Loucy (cell line): Measurements from ENCODE around the gene RNF183.

ENCODE experiments used
- H2AFZ ChIP-seq: fragments of 200-600 bp; sonication (generic); 2 replicates; pipeline ENCODE4 v1.6.0; 2016; ENCODE audit warnings: antibody characterized with exemption, mild to moderate bottlenecking, low read length, moderate library complexity
- H3F3A ChIP-seq: fragments of 200-600 bp; 2 replicates; pipeline ENCODE4 v1.6.0; 2016; ENCODE audit warnings: antibody characterized with exemption, low read depth, mild to moderate bottlenecking
- H3K27me3 ChIP-seq: fragments of 200-600 bp; sonication (generic); 2 replicates; pipeline ENCODE4 v1.6.1; 2014; ENCODE audit warnings: low read length, mild to moderate bottlenecking; ENCODE audit not compliant: insufficient read depth, poor library complexity, severe bottlenecking
- H3K36me3 ChIP-seq: fragments of 200-600 bp; sonication (generic); 2 replicates; pipeline ENCODE4 v1.6.1; 2016; ENCODE audit warnings: low read length; ENCODE audit not compliant: insufficient read depth
- H3K4me1 ChIP-seq: fragments of 200-600 bp; sonication (generic); 2 replicates; pipeline ENCODE4 v1.5.1; 2014; ENCODE audit warnings: low read length, mild to moderate bottlenecking; ENCODE audit not compliant: insufficient read depth, poor library complexity, severe bottlenecking
- H3K4me2 ChIP-seq: fragments of 200-600 bp; sonication (generic); 2 replicates; pipeline ENCODE4 v1.6.0; 2014; ENCODE audit warnings: antibody characterized with exemption, low read length, low read depth, mild to moderate bottlenecking; ENCODE audit not compliant: poor library complexity, severe bottlenecking
- H3K4me3 ChIP-seq: fragments of 200-600 bp; sonication (generic); 2 replicates; pipeline ENCODE4 v1.5.1; 2014; ENCODE audit warnings: low read length, mild to moderate bottlenecking, mixed read lengths; ENCODE audit not compliant: poor library complexity, severe bottlenecking
- H3K79me2 ChIP-seq: fragments of 200-600 bp; sonication (generic); 2 replicates; pipeline ENCODE4 v1.6.1; 2014; ENCODE audit warnings: low read length; ENCODE audit not compliant: insufficient read depth
- H3K9ac ChIP-seq: fragments of 200-600 bp; sonication (generic); 2 replicates; pipeline ENCODE4 v1.6.0; 2014; ENCODE audit warnings: mild to moderate bottlenecking, low read depth, low read length, moderate library complexity; ENCODE audit not compliant: poor library complexity, severe bottlenecking
- H3K9me2 ChIP-seq: fragments of 200-600 bp; sonication (generic); replicated peaks from 2 replicates; pipeline ENCODE4 v1.6.1; 2016; ENCODE audit warnings: low read depth, low read length, mixed read lengths
- H3K9me3 ChIP-seq: fragments of 200-600 bp; sonication (generic); 2 replicates; pipeline ENCODE4 v1.6.1; 2014; ENCODE audit warnings: mild to moderate bottlenecking, antibody characterized with exemption, low read length, low read depth; ENCODE audit not compliant: insufficient read depth
- H4K20me1 ChIP-seq: fragments of 200-600 bp; sonication (generic); 2 replicates; pipeline ENCODE4 v1.6.0; 2014; ENCODE audit warnings: antibody characterized with exemption, low read length, mild to moderate bottlenecking; ENCODE audit not compliant: insufficient read depth, poor library complexity, severe bottlenecking
- EZH2phosphoT487 ChIP-seq: fragments of 200-600 bp; IDR thresholded peaks from 2 replicates; pipeline ENCODE4 v1.6.1; 2018; ENCODE audit warnings: antibody characterized with exemption, mild to moderate bottlenecking, moderate library complexity, borderline replicate concordance
- TF ChIP-seq, protein P1 (sequence below): fragments of 200-600 bp; sonication (generic); conservative IDR thresholded peaks from 2 replicates; pipeline ENCODE4 v1.5.1; 2014; ENCODE audit warnings: mild to moderate bottlenecking, antibody characterized with exemption, low read length

The RNF183 gene

DNA sequence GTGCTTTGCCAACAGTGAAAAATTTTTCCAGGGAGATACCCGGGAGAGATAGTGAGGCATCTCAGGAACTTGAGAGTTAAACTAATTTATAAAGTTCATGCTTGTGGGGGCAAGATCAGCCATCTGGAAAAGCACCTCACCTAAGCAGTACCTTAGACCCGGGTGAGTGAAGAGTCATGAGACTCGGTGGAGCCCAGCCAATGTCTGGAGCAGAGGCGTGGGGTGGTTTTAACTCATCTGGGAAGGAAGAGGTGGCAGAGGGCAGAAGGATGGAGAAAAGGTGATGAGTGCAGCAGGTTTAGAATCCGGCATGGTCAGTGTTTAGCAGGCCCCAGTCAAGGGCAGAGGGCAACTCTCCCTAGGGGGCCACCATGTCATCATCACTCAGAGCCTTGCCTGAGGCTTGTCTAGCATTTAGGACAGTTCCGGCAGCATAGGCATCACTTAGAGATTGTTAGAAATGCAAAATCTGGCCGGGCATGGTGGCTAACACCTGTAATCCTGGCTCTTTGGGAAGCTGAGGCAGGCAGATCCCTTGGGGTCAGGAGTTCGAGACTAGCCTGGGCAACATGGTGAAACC is 4.3 kb upstream of the RNF183 start:
- no peaks in the 10 kb centered on the region for H3K36me3 ChIP-seq
- no peaks in the 10 kb centered on the region for H3K27me3 ChIP-seq
- H2AFZ ChIP-seq: no peak overlapping the region
- no peak overlapping the region for H3K9ac ChIP-seq
- H3F3A ChIP-seq: no peaks in the 10 kb centered on the region
- H3K9me2 ChIP-seq: no peaks in the 10 kb centered on the region
- no peaks in the 10 kb centered on the region for H4K20me1 ChIP-seq
- no peak for TF ChIP-seq EZH2phosphoT487
- TF ChIP-seq, protein P1, sequence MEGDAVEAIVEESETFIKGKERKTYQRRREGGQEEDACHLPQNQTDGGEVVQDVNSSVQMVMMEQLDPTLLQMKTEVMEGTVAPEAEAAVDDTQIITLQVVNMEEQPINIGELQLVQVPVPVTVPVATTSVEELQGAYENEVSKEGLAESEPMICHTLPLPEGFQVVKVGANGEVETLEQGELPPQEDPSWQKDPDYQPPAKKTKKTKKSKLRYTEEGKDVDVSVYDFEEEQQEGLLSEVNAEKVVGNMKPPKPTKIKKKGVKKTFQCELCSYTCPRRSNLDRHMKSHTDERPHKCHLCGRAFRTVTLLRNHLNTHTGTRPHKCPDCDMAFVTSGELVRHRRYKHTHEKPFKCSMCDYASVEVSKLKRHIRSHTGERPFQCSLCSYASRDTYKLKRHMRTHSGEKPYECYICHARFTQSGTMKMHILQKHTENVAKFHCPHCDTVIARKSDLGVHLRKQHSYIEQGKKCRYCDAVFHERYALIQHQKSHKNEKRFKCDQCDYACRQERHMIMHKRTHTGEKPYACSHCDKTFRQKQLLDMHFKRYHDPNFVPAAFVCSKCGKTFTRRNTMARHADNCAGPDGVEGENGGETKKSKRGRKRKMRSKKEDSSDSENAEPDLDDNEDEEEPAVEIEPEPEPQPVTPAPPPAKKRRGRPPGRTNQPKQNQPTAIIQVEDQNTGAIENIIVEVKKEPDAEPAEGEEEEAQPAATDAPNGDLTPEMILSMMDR: no peak
- H3K9me3 ChIP-seq: no peaks in the 10 kb centered on the region
- H3K79me2 ChIP-seq: no peaks in the 10 kb centered on the region
- H3K4me1 ChIP-seq: no peaks in the 10 kb centered on the region
- no peak overlapping the region for H3K4me2 ChIP-seq
- H3K4me3 ChIP-seq: no peak overlapping the region

DNA sequence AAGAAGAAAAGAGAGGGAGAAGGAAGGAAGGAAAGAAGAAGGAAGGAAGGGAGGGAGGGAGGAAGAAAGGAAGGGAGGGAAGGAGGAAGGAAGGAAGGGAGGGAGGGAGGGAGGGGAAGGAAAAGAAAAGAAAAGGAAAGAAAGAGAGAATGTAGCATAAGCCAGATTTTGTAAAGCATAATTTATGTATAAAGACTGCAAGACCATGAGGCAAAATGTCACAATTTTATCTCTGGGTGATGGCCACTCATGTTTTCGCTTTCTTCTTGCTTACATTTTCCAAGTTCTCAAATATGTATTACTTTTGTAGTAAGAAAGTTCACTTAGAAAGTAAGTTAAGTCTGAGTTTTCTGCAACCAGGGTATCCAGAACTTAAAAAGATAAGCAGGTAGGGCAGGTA is 3.4 kb upstream of the RNF183 start:
- no peak overlapping the region for H2AFZ ChIP-seq
- H3F3A ChIP-seq: no peaks in the 10 kb centered on the region
- H3K9ac ChIP-seq: no peak overlapping the region
- no peaks in the 10 kb centered on the region for H4K20me1 ChIP-seq
- no peak overlapping the region for H3K4me3 ChIP-seq
- no peaks in the 10 kb centered on the region for H3K4me1 ChIP-seq
- no peaks in the 10 kb centered on the region for H3K36me3 ChIP-seq
- no peaks in the 10 kb centered on the region for H3K79me2 ChIP-seq
- no peaks in the 10 kb centered on the region for H3K27me3 ChIP-seq
- no peaks in the 10 kb centered on the region for H3K9me2 ChIP-seq
- H3K9me3 ChIP-seq: no peaks in the 10 kb centered on the region
- no peak overlapping the region for H3K4me2 ChIP-seq
- TF ChIP-seq, protein P1: no peak
- TF ChIP-seq EZH2phosphoT487: no peak

DNA sequence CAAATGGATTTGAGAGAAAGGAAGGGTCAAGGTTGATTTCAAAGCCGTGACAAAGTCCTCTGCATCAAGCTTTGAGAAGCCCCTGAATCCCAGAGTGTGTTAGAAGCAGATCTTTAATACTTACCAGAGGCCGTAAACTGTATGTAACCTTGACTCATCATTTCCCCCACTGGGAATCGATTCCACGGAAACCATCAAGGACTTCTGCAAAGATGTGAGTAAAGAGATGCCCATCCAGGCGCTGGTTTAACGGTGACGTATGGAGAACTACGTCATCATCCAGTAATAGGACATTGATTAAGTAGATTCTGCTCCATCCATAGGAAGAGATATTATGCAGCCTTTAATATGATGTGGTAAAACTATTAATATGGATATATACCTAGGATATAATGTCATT is 1.6 kb downstream of the RNF183 start:
- H3K9me3 ChIP-seq: no peaks in the 10 kb centered on the region
- no peaks in the 10 kb centered on the region for H3K27me3 ChIP-seq
- no peak overlapping the region for H3K4me2 ChIP-seq
- no peak overlapping the region for H3K4me3 ChIP-seq
- H4K20me1 ChIP-seq: no peaks in the 10 kb centered on the region
- H3K79me2 ChIP-seq: no peaks in the 10 kb centered on the region
- TF ChIP-seq, protein P1: no peak
- no peak for TF ChIP-seq EZH2phosphoT487
- no peak overlapping the region for H3K9ac ChIP-seq
- H3K4me1 ChIP-seq: no peaks in the 10 kb centered on the region
- no peaks in the 10 kb centered on the region for H3K9me2 ChIP-seq
- no peak overlapping the region for H2AFZ ChIP-seq
- H3F3A ChIP-seq: no peaks in the 10 kb centered on the region
- no peaks in the 10 kb centered on the region for H3K36me3 ChIP-seq
